GM23338 (cell line): ENCODE data around the gene UNC13C.

Experiments used
- CREB1 ChIP-seq: fragments of 250-450 bp; sonication (Bioruptor Pico); IDR thresholded peaks from 2 replicates; pipeline ENCODE4 v1.5.0; 2020; ENCODE audit warnings: low read depth, mild to moderate bottlenecking, moderate library complexity
- CTCF ChIP-seq, 2 experiments: fragments of 200-600 bp in 1 of 2; sonication (generic) in 1 of 2; conservative IDR thresholded peaks; 2 replicates each; pipeline versions ENCODE4 v1.5.1 to v1.6.1; 2016 to 2017; ENCODE audit warnings: antibody characterized with exemption in 2 of 2, low read depth in 2 of 2, mild to moderate bottlenecking in 2 of 2, moderate library complexity in 1 of 2
- EZH2 ChIP-seq: fragments of 200-600 bp; sonication (generic); IDR thresholded peaks from one replicate; pipeline ENCODE4 v1.8.0; 2017; ENCODE audit warnings: antibody characterized with exemption, mild to moderate bottlenecking, low read depth; ENCODE audit not compliant: unreplicated experiment
- EZH2phosphoT487 ChIP-seq: fragments of 200-600 bp; sonication (generic); IDR thresholded peaks from one replicate; pipeline ENCODE4 v1.8.1; 2018; ENCODE audit warnings: antibody characterized with exemption; ENCODE audit not compliant: unreplicated experiment
- JUNB ChIP-seq: IDR thresholded peaks from one replicate; pipeline ENCODE4 v1.6.1; 2016; ENCODE audit warnings: antibody characterized with exemption; ENCODE audit not compliant: unreplicated experiment
- POLR2AphosphoS5 ChIP-seq: IDR thresholded peaks from 2 replicates; pipeline ENCODE4 v1.6.1; 2016; ENCODE audit warnings: antibody characterized with exemption, low read depth
- REST ChIP-seq: IDR thresholded peaks from one replicate; pipeline ENCODE4 v1.6.1; 2018; ENCODE audit warnings: antibody characterized with exemption; ENCODE audit not compliant: unreplicated experiment
- ZNF114 ChIP-seq: fragments of 250-450 bp; sonication (Bioruptor Pico); IDR thresholded peaks from 2 replicates; pipeline ENCODE4 v1.5.0; 2020; ENCODE audit warnings: mild to moderate bottlenecking, moderate library complexity
- ZNF462 ChIP-seq: fragments of 250-450 bp; sonication (Bioruptor Pico); IDR thresholded peaks from 2 replicates; pipeline ENCODE4 v1.5.0; 2020; ENCODE audit warnings: mild to moderate bottlenecking, moderate library complexity

- TF ChIP-seq EZH2 (no peak), CTCF (conservative IDR thresholded peaks at IDR 0.05; ENCODE audit: low read depth in 2 of 2) (peak; percentile 50 to 52), POLR2AphosphoS5 (no peak), REST (no peak), ZNF114 (CRISPR knock-in tag) (no peak), EZH2phosphoT487 (no peak), JUNB (no peak), ZNF462 (no peak), CREB1 (CRISPR knock-in tag) (no peak)
These were observed 295.7 kb downstream of the UNC13C start for GRCh38 chr15:54273928-54274327.
